PC-9 (cell line): ENCODE measurements around the gene DSG3. TPM values are rescaled to one million over a fixed set of nuclear protein-coding genes. Genes with fewer than 3 reads are reported as not detected.
"Not testable (repeated sequence)": the region's sequence is repeated elsewhere in the genome, so short reads cannot be mapped to it uniquely, and the experiment has no call there.

Experiments
- BruUV-seq: library from RNA; stranded (reverse); fragments of 400-500 nt; replicated peaks from 2 replicates; lab custom pipeline; 2021; lab: Mats Ljungman, UMichigan
- CTCF ChIA-PET: fragments of 300-600 bp; sonication (Branson Sonifier 250); formaldehyde crosslinking; loops from one replicate; lab custom pipeline; 2022; ENCODE audit warnings: antibody characterized with exemption; lab: Charles Lee
- POLR2A ChIA-PET: fragments of 300-600 bp; sonication (Branson Sonifier 250); formaldehyde crosslinking; loops from one replicate; lab custom pipeline; 2022; ENCODE audit warnings: antibody characterized with exemption; ENCODE audit not compliant: unreplicated experiment; lab: Charles Lee
- DNase-seq, 2 experiments: peaks; one replicate each; pipeline versions ENCODE4 v3.0.0 to v3.0.0-alpha.2; 2015 to 2022; ENCODE audit warnings: mixed read lengths in 1 of 2
- H2AFZ ChIP-seq: fragments of 200-600 bp; sonication (generic); 2 replicates; pipeline ENCODE4 v1.8.1; 2017; ENCODE audit warnings: antibody characterized with exemption
- H3F3A ChIP-seq: fragments of 200-600 bp; sonication (generic); 2 replicates; pipeline ENCODE4 v1.8.1; 2017; ENCODE audit warnings: antibody characterized with exemption, mild to moderate bottlenecking, low read depth; ENCODE audit not compliant: insufficient read depth
- H3K27ac ChIP-seq: fragments of 200-600 bp; sonication (generic); 2 replicates; pipeline ENCODE4 v1.6.1; 2016; ENCODE audit warnings: mixed run types
- H3K27me3 ChIP-seq: fragments of 200-600 bp; sonication (generic); 2 replicates; pipeline ENCODE4 v1.6.1; 2016; ENCODE audit warnings: low read depth, mixed run types; ENCODE audit not compliant: insufficient read depth
- H3K36me3 ChIP-seq: fragments of 200-600 bp; sonication (generic); 2 replicates; pipeline ENCODE4 v1.6.1; 2016; ENCODE audit warnings: low read depth, mixed run types
- H3K4me1 ChIP-seq: fragments of 200-600 bp; sonication (generic); replicated peaks from 2 replicates; pipeline ENCODE4 v1.6.1; 2016; ENCODE audit warnings: mixed run types; ENCODE audit not compliant: insufficient read depth
- H3K4me2 ChIP-seq: fragments of 200-600 bp; sonication (generic); 2 replicates; pipeline ENCODE4 v1.6.1; 2017; ENCODE audit warnings: mixed run types
- H3K4me3 ChIP-seq: fragments of 200-600 bp; sonication (generic); 2 replicates; pipeline ENCODE4 v1.6.1; 2016; ENCODE audit warnings: mixed run types
- H3K79me2 ChIP-seq: fragments of 200-600 bp; sonication (generic); 2 replicates; pipeline ENCODE4 v1.6.1; 2017; ENCODE audit warnings: low read depth, mixed run types
- H3K9me2 ChIP-seq: fragments of 200-600 bp; sonication (generic); 2 replicates; pipeline ENCODE4 v1.8.1; 2017; ENCODE audit warnings: mild to moderate bottlenecking; ENCODE audit not compliant: insufficient read depth
- H3K9me3 ChIP-seq: fragments of 200-600 bp; sonication (generic); 2 replicates; pipeline ENCODE4 v1.8.1; 2016; ENCODE audit warnings: low read depth; ENCODE audit not compliant: insufficient read depth
- H4K20me1 ChIP-seq: fragments of 200-600 bp; sonication (generic); 2 replicates; pipeline ENCODE4 v1.8.1; 2017; ENCODE audit not compliant: insufficient read depth
- CTCF ChIP-seq: fragments of 200-600 bp; sonication (generic); conservative IDR thresholded peaks from 2 replicates; pipeline ENCODE4 v1.6.1; 2017; ENCODE audit warnings: mixed run types, antibody characterized with exemption, mild to moderate bottlenecking, moderate library complexity
- EZH2 ChIP-seq: fragments of 200-600 bp; sonication (generic); IDR thresholded peaks from 2 replicates; pipeline ENCODE4 v1.8.0; 2017; ENCODE audit warnings: antibody characterized with exemption, low read depth
- intact Hi-C: fragments of 100-400 bp; cut with micrococcal nuclease; formaldehyde crosslinking; loops from one replicate; pipeline ENCODE4 v1.10.0; 2022; ENCODE audit not compliant: unreplicated experiment
- total RNA-seq: library from RNA; stranded (reverse); gene quantifications from 2 replicates; pipeline ENCODE4 v1.2.3, GENCODE V29; 2021

DSG3 gene
- total RNA-seq, 1 experiment from 2014 or later = 0.13 TPM

GRCh38 chr18:31505156-31505555 lies 57.6 kb downstream of the DSG3 start:
- Histone ChIP-seq H4K20me1 (no peaks in the 10 kb centered on the region), H3K4me3 (no peak overlapping the region), H3K4me2 (no peak overlapping the region), H3K9me2 (no peaks in the 10 kb centered on the region), H3K27ac (no peak overlapping the region), H3F3A (peaks cover 7% of the 10 kb centered on the region; the same call in 1 of the 2 replicates), H3K27me3 (no peaks in the 10 kb centered on the region), H3K4me1 (peaks cover 9% of the 10 kb centered on the region), H3K9me3 (no peaks in the 10 kb centered on the region), H2AFZ (no peak overlapping the region), H3K79me2 (peaks cover 83% of the 10 kb centered on the region), H3K36me3 (no peaks in the 10 kb centered on the region)
- no peak for TF ChIP-seq EZH2
- no peak for TF ChIP-seq CTCF
- ChIA-PET CTCF (no interaction called here), POLR2A (no interaction called here)
- no peak for DNase-seq
- intact Hi-C loops = no loop called here
- no TSS peak for BruUV-seq

- H3K27me3 ChIP-seq = no peaks in the 10 kb centered on the region
- peaks cover 81% of the 10 kb centered on the region for H3K79me2 ChIP-seq
- ChIA-PET CTCF (no interaction called here), POLR2A (no interaction called here)
- no peaks in the 10 kb centered on the region for H3K9me3 ChIP-seq
- DNase-seq = no peak
- intact Hi-C loops = no loop called here
- peaks cover 13% of the 10 kb centered on the region; the same call in 1 of the 2 replicates for H3F3A ChIP-seq
- H3K9me2 ChIP-seq = no peaks in the 10 kb centered on the region
- no peak overlapping the region for H3K4me2 ChIP-seq
- no peak overlapping the region for H2AFZ ChIP-seq
- no TSS peak for BruUV-seq
- peaks cover 17% of the 10 kb centered on the region for H3K4me1 ChIP-seq
- H3K4me3 ChIP-seq = no peak overlapping the region
- TF ChIP-seq CTCF = peak; percentile 45
- TF ChIP-seq EZH2 = no peak
- no peak overlapping the region for H3K27ac ChIP-seq
- no peaks in the 10 kb centered on the region for H4K20me1 ChIP-seq
- H3K36me3 ChIP-seq = no peaks in the 10 kb centered on the region
These were observed 58.6 kb downstream of the DSG3 start for GRCh38 chr18:31506024-31506742.

GRCh38 chr18:31507124-31507523 lies 59.6 kb downstream of the DSG3 start:
- POLR2A ChIA-PET, H2AFZ ChIP-seq, CTCF ChIA-PET, DNase-seq, H3K4me2 ChIP-seq, H4K20me1 ChIP-seq, H3K36me3 ChIP-seq, BruUV-seq, H3K9me2 ChIP-seq, H3K9me3 ChIP-seq, H3K4me3 ChIP-seq, H3K27me3 ChIP-seq, H3K27ac ChIP-seq, intact Hi-C loops: not testable (repeated sequence)
- H3K4me1 ChIP-seq = peaks cover 24% of the 10 kb centered on the region
- peaks cover 13% of the 10 kb centered on the region; the same call in 1 of the 2 replicates for H3F3A ChIP-seq
- H3K79me2 ChIP-seq = peaks cover 81% of the 10 kb centered on the region
